Endothelial cell of umbilical vein (primary cell): ENCODE results near the gene CSK. TPM values are rescaled to one million over a fixed set of nuclear protein-coding genes. Genes with fewer than 3 reads are reported as not detected.

Experiments used
- BruUV-seq: library from RNA; stranded (reverse); fragments of 400-500 nt; replicated peaks from 2 replicates; lab custom pipeline; 2021; lab: Mats Ljungman, UMichigan
- CTCF ChIA-PET: fragments of 300-600, 350-600 bp; sonication (Branson Sonifier 250); formaldehyde crosslinking; loops from one replicate; lab custom pipeline; 2021; ENCODE audit warnings: antibody characterized with exemption, inconsistent platforms; lab: Charles Lee
- POLR2A ChIA-PET: fragments of 300-600, 350-600 bp; sonication (Branson Sonifier 250); formaldehyde crosslinking; loops from one replicate; lab custom pipeline; 2021; ENCODE audit warnings: antibody characterized with exemption, inconsistent platforms; lab: Charles Lee
- DNase-seq: peaks from one replicate; pipeline ENCODE4 v3.0.0-alpha.2; 2011; ENCODE audit warnings: low read depth, low spot score
- FAIRE-seq: peaks from 2 replicates; lab custom pipeline; 2011; peaks lifted over from hg19 to GRCh38; lab: Jason Lieb, UNC
- H2AFZ ChIP-seq: 2 replicates; pipeline ENCODE4 v1.6.0; 2012; ENCODE audit warnings: low read depth, low read length, control low read depth, inconsistent platforms
- H3K27ac ChIP-seq: 2 replicates; pipeline ENCODE4 v1.5.1; 2011; ENCODE audit warnings: low read depth, mild to moderate bottlenecking, control low read depth, low read length, moderate library complexity; ENCODE audit not compliant: insufficient read depth
- H3K27me3 ChIP-seq, 2 experiments: 2 replicates each; pipeline versions ENCODE4 v1.6.0 to v1.6.1; 2011; ENCODE audit warnings: low read length in 2 of 2, mixed read lengths in 1 of 2; ENCODE audit not compliant: control insufficient read depth in 2 of 2, insufficient read depth in 2 of 2
- H3K36me3 ChIP-seq, 2 experiments: 2 replicates in 1 of 2; 3 replicates in 1 of 2; pipeline ENCODE4 v1.5.1; 2011; ENCODE audit warnings: low read length in 2 of 2, mild to moderate bottlenecking in 1 of 2, moderate library complexity in 1 of 2; ENCODE audit not compliant: control insufficient read depth in 2 of 2, insufficient read depth in 2 of 2; ENCODE audit errors: extremely low read depth in 1 of 2
- H3K4me1 ChIP-seq: 3 replicates; pipeline ENCODE4 v1.5.1; 2011; ENCODE audit warnings: mild to moderate bottlenecking, low read length; ENCODE audit not compliant: control insufficient read depth, insufficient read depth; ENCODE audit errors: extremely low read depth
- H3K4me2 ChIP-seq: 2 replicates; pipeline ENCODE4 v1.6.1; 2011; ENCODE audit warnings: low read length, control low read depth, mixed read lengths; ENCODE audit not compliant: insufficient read depth
- H3K4me3 ChIP-seq, 3 experiments: fragments of 200-600 bp in 1 of 3; sonication (generic), shearing (Covaris generic) in 1 of 3; replicated peaks in 1 of 3; 2 replicates each; pipeline ENCODE4 v1.5.1; 2011 to 2016; ENCODE audit warnings: control low read depth in 3 of 3, low read length in 3 of 3, mild to moderate bottlenecking in 2 of 3, inconsistent platforms in 1 of 3, low read depth in 1 of 3, moderate library complexity in 1 of 3; ENCODE audit not compliant: insufficient read depth in 1 of 3
- H3K79me2 ChIP-seq: 2 replicates; pipeline ENCODE4 v1.6.0; 2012; ENCODE audit warnings: low read length, inconsistent platforms; ENCODE audit not compliant: control insufficient read depth, insufficient read depth
- H3K9ac ChIP-seq: replicated peaks from 2 replicates; pipeline ENCODE3; 2011; ENCODE audit warnings: low read length, control low read depth; ENCODE audit not compliant: insufficient read depth; ENCODE audit errors: extremely low read depth
- H3K9me1 ChIP-seq: replicated peaks from 3 replicates; pipeline ENCODE4 v1.6.0; 2011; ENCODE audit warnings: mild to moderate bottlenecking, low read length; ENCODE audit not compliant: control insufficient read depth, insufficient read depth; ENCODE audit errors: extremely low read depth
- H3K9me3 ChIP-seq: replicated peaks from 2 replicates; pipeline ENCODE4 v1.5.1; 2012; ENCODE audit warnings: low read length, inconsistent platforms; ENCODE audit not compliant: control insufficient read depth, insufficient read depth
- H4K20me1 ChIP-seq: replicated peaks from 2 replicates; pipeline ENCODE3; 2011; ENCODE audit warnings: mild to moderate bottlenecking, low read length; ENCODE audit not compliant: control insufficient read depth, insufficient read depth; ENCODE audit errors: extremely low read depth
- EZH2 ChIP-seq: IDR thresholded peaks from 2 replicates; pipeline ENCODE4 v1.6.1; 2012; ENCODE audit warnings: borderline replicate concordance, low read depth, mild to moderate bottlenecking, moderate library complexity, low read length, inconsistent platforms; ENCODE audit not compliant: severe bottlenecking
- FOS ChIP-seq: IDR thresholded peaks from 2 replicates; pipeline ENCODE4 v1.6.1; 2011; ENCODE audit warnings: mild to moderate bottlenecking, low read length, moderate library complexity, borderline replicate concordance; ENCODE audit not compliant: insufficient read depth
- GATA2 ChIP-seq: IDR thresholded peaks from 2 replicates; pipeline ENCODE4 v1.7.0; 2011; ENCODE audit warnings: low read depth, mild to moderate bottlenecking, moderate library complexity, mixed read lengths, low read length; ENCODE audit not compliant: insufficient read length, insufficient read depth
- JUN ChIP-seq: IDR thresholded peaks from 2 replicates; pipeline ENCODE4 v1.6.1; 2011; ENCODE audit warnings: borderline replicate concordance, low read depth; ENCODE audit not compliant: insufficient read length, insufficient read depth
- MYC ChIP-seq: IDR thresholded peaks from one replicate; pipeline ENCODE4 v1.6.1; 2011; ENCODE audit warnings: mild to moderate bottlenecking, low read depth, low read length
- POLR2A ChIP-seq: IDR thresholded peaks from 2 replicates; pipeline ENCODE4 v1.6.1; 2012; ENCODE audit warnings: low read depth, mild to moderate bottlenecking, control low read depth, low read length
- POLR2AphosphoS5 ChIP-seq: IDR thresholded peaks from 2 replicates; pipeline ENCODE4 v1.6.1; 2012; ENCODE audit warnings: low read depth, mild to moderate bottlenecking, control low read depth, low read length, moderate library complexity; ENCODE audit not compliant: insufficient read depth
- dilution Hi-C: fragments of 300-500 bp; cut with MboI; formaldehyde crosslinking; loops from one replicate; pipeline ENCODE4 v1.15.0; 2019; ENCODE audit warnings: low sequenced_read_pairs; ENCODE audit not compliant: extremely low pct_ligation_motif_present
- intact Hi-C: fragments of 100-400 bp; cut with micrococcal nuclease; formaldehyde crosslinking; loops from one replicate; pipeline ENCODE4 v1.10.0; 2022
- polyA plus RNA-seq, 4 experiments: library from polyadenylated mRNA; depleted of rRNA in 3 of 4; stranded (reverse) in 3 of 4; unstranded in 1 of 4; fragments of >200 nt; gene quantifications; 2 replicates each; pipeline versions ENCODE4 v1.2.1 to v1.2.3, GENCODE V29; 2011 to 2012; ENCODE audit warnings: missing spikeins in 1 of 4
- total RNA-seq: library from RNA; stranded (reverse); gene quantifications from 2 replicates; pipeline ENCODE4 v1.2.3, GENCODE V29; 2021
- TF ChIP-seq, protein P1 (sequence below): IDR thresholded peaks from 2 replicates; pipeline ENCODE4 v1.6.1; 2011; ENCODE audit not compliant: insufficient read depth, insufficient read length
- TF ChIP-seq, protein P2 (sequence below), 2 donors: IDR thresholded peaks; 1 replicate in 1 of 2; 2 replicates in 1 of 2; pipeline ENCODE4 v1.5.1; 2011; ENCODE audit warnings: low read length in 2 of 2, mild to moderate bottlenecking in 2 of 2, moderate library complexity in 2 of 2, control low read depth in 1 of 2, inconsistent platforms in 1 of 2, low read depth in 1 of 2; ENCODE audit not compliant: insufficient read depth in 1 of 2; ENCODE audit errors: extremely low read depth in 1 of 2

Gene CSK
- total and polyA plus RNA-seq, 2 donors (not counting 3 experiments of a cell fraction or from before 2014, with no cell fraction given), result 41.2 to 104 TPM

DNA sequence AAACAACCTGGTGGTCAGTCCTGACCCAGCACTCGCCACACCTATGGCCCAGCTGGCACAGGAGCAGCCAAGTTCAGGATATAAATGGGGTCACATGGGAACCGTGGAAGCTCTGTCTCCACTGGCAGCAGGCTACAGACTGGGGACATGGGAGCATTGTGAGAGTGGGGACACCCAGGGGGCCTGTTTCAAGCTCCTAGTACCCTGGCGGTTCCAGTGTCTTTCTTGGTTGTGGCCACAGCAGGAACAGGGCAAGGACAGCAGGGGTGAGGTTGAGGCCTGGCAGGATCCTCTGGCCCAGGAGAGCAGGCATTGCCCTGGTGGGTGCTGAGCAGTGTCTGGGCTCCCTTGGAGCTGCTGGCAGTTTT lies 1.9 kb downstream of the CSK start:
- Histone ChIP-seq H3K79me2 (peaks cover 65% of the 10 kb centered on the region), H3K9me3 (no peaks in the 10 kb centered on the region), H3K4me1 (peaks cover 23% of the 10 kb centered on the region), H3K9ac (no peak overlapping the region), H3K36me3 (peaks cover 0 to 5% of the 10 kb centered on the region in 2 experiments), H3K4me2 (peak overlapping the region; percentile 94), H3K27ac (no peak overlapping the region), H3K9me1 (no peaks in the 10 kb centered on the region), H4K20me1 (peaks cover 2% of the 10 kb centered on the region), H3K4me3 (peak overlapping the region in 2 of 3 experiments; percentile 88 to 90), H2AFZ (no peak overlapping the region), H3K27me3 (no peaks in the 10 kb centered on the region)
- POLR2A ChIA-PET, result interaction anchor here (0.5 kb wide), 1 partner anchor 128 kb away, joined by 5 read pairs; no protein-coding TSS in a partner anchor
- dilution Hi-C loops, result no loop called here
- no peak for FAIRE-seq
- no peak for DNase-seq
- no peak for TF ChIP-seq MYC
- TF ChIP-seq, protein P1, sequence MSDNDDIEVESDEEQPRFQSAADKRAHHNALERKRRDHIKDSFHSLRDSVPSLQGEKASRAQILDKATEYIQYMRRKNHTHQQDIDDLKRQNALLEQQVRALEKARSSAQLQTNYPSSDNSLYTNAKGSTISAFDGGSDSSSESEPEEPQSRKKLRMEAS, result no peak
- intact Hi-C loops, result loop anchor here (1.0 kb wide), 1 partner anchor 13 kb away; no protein-coding TSS in a partner anchor
- CTCF ChIA-PET, result interaction anchor here (0.8 to 8.3 kb wide), 7 partner anchors 9 to 166 kb away, joined by 3 to 98 read pairs (median 9); no protein-coding TSS in a partner anchor
- no TSS peak for BruUV-seq

DNA sequence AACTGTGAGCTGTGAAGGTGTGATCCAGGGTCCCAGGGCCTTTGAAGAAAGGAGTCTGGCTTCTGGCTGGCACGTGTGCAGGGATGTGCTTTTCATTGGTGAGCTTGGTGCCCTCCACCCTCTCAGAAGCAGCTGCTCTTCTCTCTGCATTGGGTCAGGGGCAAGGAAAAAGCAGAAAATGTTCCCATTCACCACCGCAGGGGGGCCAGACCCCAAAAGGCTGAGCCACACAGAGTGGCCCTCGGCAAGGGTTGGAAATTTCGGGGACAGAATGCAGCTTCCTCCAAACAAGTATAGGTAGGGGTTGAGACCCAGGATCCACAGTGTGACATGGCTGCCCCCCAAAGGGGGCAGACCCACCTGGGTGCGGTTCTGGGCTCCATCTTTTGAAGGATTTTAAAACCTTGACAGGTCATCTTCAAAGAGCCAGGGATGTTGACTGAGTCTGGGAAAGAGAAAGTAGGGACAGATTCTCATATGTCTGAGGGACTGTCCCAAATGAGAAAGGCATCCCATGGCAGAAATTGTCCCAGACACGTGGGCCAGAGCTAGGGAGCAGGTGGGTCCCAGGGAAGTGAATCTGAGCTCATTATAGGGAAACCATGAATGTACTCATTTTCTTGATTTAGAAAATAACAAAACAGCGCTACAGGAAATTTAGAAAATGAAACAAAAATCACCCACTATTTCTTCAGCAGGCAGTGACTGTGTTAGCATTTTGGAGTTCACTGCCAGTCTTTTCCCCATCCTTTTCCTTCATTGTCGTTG lies 2.7 kb downstream of the CSK start:
- H3K4me1 ChIP-seq, result peaks cover 25% of the 10 kb centered on the region
- H3K27ac ChIP-seq, result no peak overlapping the region
- dilution Hi-C loops, result no loop called here
- TF ChIP-seq POLR2AphosphoS5 (no peak), MYC (no peak), POLR2A (no peak), GATA2 (no peak), EZH2 (no peak), JUN (no peak), FOS (no peak)
- TF ChIP-seq, protein P2, sequence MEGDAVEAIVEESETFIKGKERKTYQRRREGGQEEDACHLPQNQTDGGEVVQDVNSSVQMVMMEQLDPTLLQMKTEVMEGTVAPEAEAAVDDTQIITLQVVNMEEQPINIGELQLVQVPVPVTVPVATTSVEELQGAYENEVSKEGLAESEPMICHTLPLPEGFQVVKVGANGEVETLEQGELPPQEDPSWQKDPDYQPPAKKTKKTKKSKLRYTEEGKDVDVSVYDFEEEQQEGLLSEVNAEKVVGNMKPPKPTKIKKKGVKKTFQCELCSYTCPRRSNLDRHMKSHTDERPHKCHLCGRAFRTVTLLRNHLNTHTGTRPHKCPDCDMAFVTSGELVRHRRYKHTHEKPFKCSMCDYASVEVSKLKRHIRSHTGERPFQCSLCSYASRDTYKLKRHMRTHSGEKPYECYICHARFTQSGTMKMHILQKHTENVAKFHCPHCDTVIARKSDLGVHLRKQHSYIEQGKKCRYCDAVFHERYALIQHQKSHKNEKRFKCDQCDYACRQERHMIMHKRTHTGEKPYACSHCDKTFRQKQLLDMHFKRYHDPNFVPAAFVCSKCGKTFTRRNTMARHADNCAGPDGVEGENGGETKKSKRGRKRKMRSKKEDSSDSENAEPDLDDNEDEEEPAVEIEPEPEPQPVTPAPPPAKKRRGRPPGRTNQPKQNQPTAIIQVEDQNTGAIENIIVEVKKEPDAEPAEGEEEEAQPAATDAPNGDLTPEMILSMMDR (IDR thresholded peaks at IDR 0.05; ENCODE audit: extremely low read depth in 1 of 2, insufficient read depth in 1 of 2, low read depth in 1 of 2, low read length in 2 of 2), result no peak
- TF ChIP-seq, protein P1, result no peak
- H3K9me1 ChIP-seq, result no peaks in the 10 kb centered on the region
- POLR2A ChIA-PET, result interaction anchor here (0.5 kb wide), 1 partner anchor 128 kb away, joined by 5 read pairs; no protein-coding TSS in a partner anchor
- peaks cover 2% of the 10 kb centered on the region for H4K20me1 ChIP-seq
- no peak for DNase-seq
- no peak overlapping the region for H3K4me3 ChIP-seq
- H3K9me3 ChIP-seq, result no peaks in the 10 kb centered on the region
- H3K36me3 ChIP-seq, result peaks cover 0 to 5% of the 10 kb centered on the region in 2 experiments
- no peak overlapping the region for H2AFZ ChIP-seq
- CTCF ChIA-PET, result interaction anchor here (1.9 to 8.3 kb wide), 4 partner anchors 9 to 165 kb away, joined by 9 to 98 read pairs (median 10); no protein-coding TSS in a partner anchor
- H3K4me2 ChIP-seq, result no peak overlapping the region
- H3K9ac ChIP-seq, result no peak overlapping the region
- no peak for FAIRE-seq
- intact Hi-C loops, result no loop called here
- BruUV-seq, result no TSS peak
- H3K79me2 ChIP-seq, result peaks cover 73% of the 10 kb centered on the region
- H3K27me3 ChIP-seq, result no peaks in the 10 kb centered on the region
